Measurements from ENCODE around the gene BLACAT1.

DNA sequence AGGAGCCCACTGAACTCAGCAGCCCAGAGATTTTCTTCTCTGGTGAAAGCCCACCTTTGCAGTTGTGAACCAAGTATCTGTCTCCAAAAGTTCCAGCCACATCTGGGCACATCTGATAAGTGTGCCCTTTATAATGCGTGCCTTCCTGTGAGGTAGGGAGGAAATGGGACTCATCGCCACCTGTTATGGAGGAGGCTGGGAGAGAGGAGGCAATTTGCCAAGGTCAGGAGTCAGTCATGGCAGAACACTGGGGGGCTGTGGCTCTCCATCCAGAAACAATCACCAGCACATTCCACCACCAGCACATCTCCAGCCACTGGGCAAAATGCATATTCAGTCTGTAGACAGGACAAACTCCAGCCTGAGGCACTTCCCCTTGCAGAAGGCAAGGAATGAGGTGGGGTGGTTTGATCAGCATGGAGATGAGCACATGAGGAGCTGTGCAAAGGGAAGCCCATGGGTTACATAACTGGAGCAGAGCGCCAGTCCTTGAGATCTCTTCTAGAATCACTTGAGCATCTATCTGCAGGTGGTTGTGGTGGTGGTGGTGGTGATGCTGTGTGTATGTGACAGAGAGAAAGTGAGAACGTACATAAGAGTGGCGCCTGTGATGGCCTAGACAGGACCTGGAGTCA lies 19.0 kb downstream of the BLACAT1 start:
- TF ChIP-seq HMGA1 (CRISPR knock-in tag; conservative IDR thresholded peaks at IDR 0.05) (no peak), ZBTB1 (CRISPR knock-in tag; IDR thresholded peaks at IDR 0.05; ENCODE audit: borderline replicate concordance) (no peak), JUND (CRISPR knock-in tag; IDR thresholded peaks at IDR 0.05) (no peak), ZFP36 (IDR thresholded peaks at IDR 0.05; ENCODE audit: borderline replicate concordance, low read depth, low read length, partially characterized antibody) (no peak), PHF21A (CRISPR knock-in tag; IDR thresholded peaks at IDR 0.05) (no peak), SMYD3 (CRISPR knock-in tag; IDR thresholded peaks at IDR 0.05) (no peak), YY1 (IDR thresholded peaks at IDR 0.05; ENCODE audit: insufficient read depth, insufficient replicate concordance, low read depth, low read length) (no peak)
- TF ChIP-seq, protein P1, sequence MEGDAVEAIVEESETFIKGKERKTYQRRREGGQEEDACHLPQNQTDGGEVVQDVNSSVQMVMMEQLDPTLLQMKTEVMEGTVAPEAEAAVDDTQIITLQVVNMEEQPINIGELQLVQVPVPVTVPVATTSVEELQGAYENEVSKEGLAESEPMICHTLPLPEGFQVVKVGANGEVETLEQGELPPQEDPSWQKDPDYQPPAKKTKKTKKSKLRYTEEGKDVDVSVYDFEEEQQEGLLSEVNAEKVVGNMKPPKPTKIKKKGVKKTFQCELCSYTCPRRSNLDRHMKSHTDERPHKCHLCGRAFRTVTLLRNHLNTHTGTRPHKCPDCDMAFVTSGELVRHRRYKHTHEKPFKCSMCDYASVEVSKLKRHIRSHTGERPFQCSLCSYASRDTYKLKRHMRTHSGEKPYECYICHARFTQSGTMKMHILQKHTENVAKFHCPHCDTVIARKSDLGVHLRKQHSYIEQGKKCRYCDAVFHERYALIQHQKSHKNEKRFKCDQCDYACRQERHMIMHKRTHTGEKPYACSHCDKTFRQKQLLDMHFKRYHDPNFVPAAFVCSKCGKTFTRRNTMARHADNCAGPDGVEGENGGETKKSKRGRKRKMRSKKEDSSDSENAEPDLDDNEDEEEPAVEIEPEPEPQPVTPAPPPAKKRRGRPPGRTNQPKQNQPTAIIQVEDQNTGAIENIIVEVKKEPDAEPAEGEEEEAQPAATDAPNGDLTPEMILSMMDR (CRISPR knock-in tag; IDR thresholded peaks at IDR 0.05): no peak
- TF ChIP-seq, protein P2, sequence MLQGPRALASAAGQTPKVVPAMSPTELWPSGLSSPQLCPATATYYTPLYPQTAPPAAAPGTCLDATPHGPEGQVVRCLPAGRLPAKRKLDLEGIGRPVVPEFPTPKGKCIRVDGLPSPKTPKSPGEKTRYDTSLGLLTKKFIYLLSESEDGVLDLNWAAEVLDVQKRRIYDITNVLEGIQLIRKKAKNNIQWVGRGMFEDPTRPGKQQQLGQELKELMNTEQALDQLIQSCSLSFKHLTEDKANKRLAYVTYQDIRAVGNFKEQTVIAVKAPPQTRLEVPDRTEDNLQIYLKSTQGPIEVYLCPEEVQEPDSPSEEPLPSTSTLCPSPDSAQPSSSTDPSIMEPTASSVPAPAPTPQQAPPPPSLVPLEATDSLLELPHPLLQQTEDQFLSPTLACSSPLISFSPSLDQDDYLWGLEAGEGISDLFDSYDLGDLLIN (CRISPR knock-in tag; IDR thresholded peaks at IDR 0.05; ENCODE audit: borderline replicate concordance): no peak

Measured in HepG2 (cell line).